ENCODE results near the gene TERT.
"Not testable (repeated sequence)": the region's sequence is repeated elsewhere in the genome, so short reads cannot be mapped to it uniquely, and the experiment has no call there.

Gene TERT

GRCh38 chr5:1240496-1241260, 54.2 kb downstream of the TERT start:
- no peak for DNase-seq (ENCODE audit: low read depth)

- DNase-seq (ENCODE audit: low read depth) = no peak
Observed at GRCh38 chr5:1239505-1240251, 55.2 kb downstream of the TERT start.

GRCh38 chr5:1235838-1236237, 59.0 kb downstream of the TERT start:
- no peak for DNase-seq (ENCODE audit: low read depth)

- DNase-seq (ENCODE audit: low read depth) = no peak
Observed at GRCh38 chr5:1235379-1235778, 59.5 kb downstream of the TERT start.

- DNase-seq (ENCODE audit: low read depth) = no peak
Observed at GRCh38 chr5:1232780-1233179, 62.1 kb downstream of the TERT start.

- no peak for DNase-seq (ENCODE audit: low read depth)
Observed at GRCh38 chr5:1231354-1231905, 63.4 kb downstream of the TERT start.

- DNase-seq (ENCODE audit: low read depth) = no peak
Observed at GRCh38 chr5:1230551-1230950, 64.3 kb downstream of the TERT start.

GRCh38 chr5:1229822-1230221, 65.0 kb downstream of the TERT start:
- DNase-seq (ENCODE audit: low read depth) = no peak

GRCh38 chr5:1229023-1229422, 65.8 kb downstream of the TERT start:
- DNase-seq (ENCODE audit: low read depth) = not testable (repeated sequence)

- DNase-seq (ENCODE audit: low read depth) = no peak
Observed at GRCh38 chr5:1228120-1228519, 66.7 kb downstream of the TERT start.

GRCh38 chr5:1227667-1228066, 67.2 kb downstream of the TERT start:
- DNase-seq (ENCODE audit: low read depth) = no peak

- no peak for DNase-seq (ENCODE audit: low read depth)
Observed at GRCh38 chr5:1226839-1227581, 67.9 kb downstream of the TERT start.

- DNase-seq (ENCODE audit: low read depth) = no peak
Observed at GRCh38 chr5:1226231-1226630, 68.6 kb downstream of the TERT start.

- no peak for DNase-seq (ENCODE audit: low read depth)
Observed at GRCh38 chr5:1225081-1225480, 69.8 kb downstream of the TERT start, which contains the start of gene SLC6A18. TSS of gene SLC6A18 (plus strand) at chr5:1225381. CDS start at chr5:1225478, 97 bp downstream.

- no peak for DNase-seq (ENCODE audit: low read depth)
Observed at GRCh38 chr5:1224631-1225030, 70.2 kb downstream of the TERT start.

- DNase-seq (ENCODE audit: low read depth) = no peak
Observed at GRCh38 chr5:1223278-1223670, 71.6 kb downstream of the TERT start.

- no peak for DNase-seq (ENCODE audit: low read depth)
Observed at GRCh38 chr5:1222621-1223277, 72.1 kb downstream of the TERT start.

GRCh38 chr5:1222147-1222546, 72.7 kb downstream of the TERT start:
- no peak for DNase-seq (ENCODE audit: low read depth)

- no peak for DNase-seq (ENCODE audit: low read depth)
Observed at GRCh38 chr5:1221721-1222120, 73.1 kb downstream of the TERT start.

- no peak for DNase-seq (ENCODE audit: low read depth)
Observed at GRCh38 chr5:1220831-1221230, 74.0 kb downstream of the TERT start.

GRCh38 chr5:1220351-1220750, 74.5 kb downstream of the TERT start:
- DNase-seq (ENCODE audit: low read depth) = no peak

- no peak for DNase-seq (ENCODE audit: low read depth)
Observed at GRCh38 chr5:1219768-1220100, 75.1 kb downstream of the TERT start.
